Mammary epithelial cell (primary cell): Measurements from ENCODE around the gene RACGAP1.

Experiments
- EZH2 ChIP-seq: IDR thresholded peaks from 2 replicates; pipeline ENCODE4 v1.6.1; 2012; ENCODE audit warnings: low read length, inconsistent platforms, borderline replicate concordance
- TF ChIP-seq, protein P1 (sequence below), 2 donors: IDR thresholded peaks in 1 of 2; conservative IDR thresholded peaks in 1 of 2; 2 replicates each; pipeline ENCODE4 v1.5.1; 2011 to 2012; ENCODE audit warnings: inconsistent platforms in 2 of 2, low read length in 2 of 2, mild to moderate bottlenecking in 2 of 2, control low read depth in 1 of 2, low read depth in 1 of 2; ENCODE audit not compliant: insufficient read depth in 1 of 2; ENCODE audit errors: extremely low read depth in 1 of 2

DNA sequence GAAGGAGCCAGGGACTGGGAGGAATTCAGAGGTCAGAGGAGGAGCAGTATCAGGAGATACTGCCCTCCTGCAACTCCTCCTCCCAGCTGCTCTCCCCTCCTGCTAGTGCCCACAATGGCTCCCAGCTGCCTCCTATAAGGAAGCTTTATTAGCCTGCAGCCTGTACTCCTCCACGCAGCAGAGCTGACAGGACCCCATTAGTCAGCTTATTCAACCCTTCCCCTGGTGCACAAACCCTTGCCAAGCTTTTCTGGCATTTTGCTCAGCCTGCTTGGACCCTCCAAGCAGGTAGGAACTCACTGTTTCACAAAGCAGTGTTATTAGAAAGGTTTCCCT is 81.7 kb downstream of the RACGAP1 start:
- TF ChIP-seq, protein P1, sequence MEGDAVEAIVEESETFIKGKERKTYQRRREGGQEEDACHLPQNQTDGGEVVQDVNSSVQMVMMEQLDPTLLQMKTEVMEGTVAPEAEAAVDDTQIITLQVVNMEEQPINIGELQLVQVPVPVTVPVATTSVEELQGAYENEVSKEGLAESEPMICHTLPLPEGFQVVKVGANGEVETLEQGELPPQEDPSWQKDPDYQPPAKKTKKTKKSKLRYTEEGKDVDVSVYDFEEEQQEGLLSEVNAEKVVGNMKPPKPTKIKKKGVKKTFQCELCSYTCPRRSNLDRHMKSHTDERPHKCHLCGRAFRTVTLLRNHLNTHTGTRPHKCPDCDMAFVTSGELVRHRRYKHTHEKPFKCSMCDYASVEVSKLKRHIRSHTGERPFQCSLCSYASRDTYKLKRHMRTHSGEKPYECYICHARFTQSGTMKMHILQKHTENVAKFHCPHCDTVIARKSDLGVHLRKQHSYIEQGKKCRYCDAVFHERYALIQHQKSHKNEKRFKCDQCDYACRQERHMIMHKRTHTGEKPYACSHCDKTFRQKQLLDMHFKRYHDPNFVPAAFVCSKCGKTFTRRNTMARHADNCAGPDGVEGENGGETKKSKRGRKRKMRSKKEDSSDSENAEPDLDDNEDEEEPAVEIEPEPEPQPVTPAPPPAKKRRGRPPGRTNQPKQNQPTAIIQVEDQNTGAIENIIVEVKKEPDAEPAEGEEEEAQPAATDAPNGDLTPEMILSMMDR (conservative IDR thresholded peaks at IDR 0.05 in 1 of 2, IDR thresholded peaks at IDR 0.05 in 1 of 2; ENCODE audit: extremely low read depth in 1 of 2, insufficient read depth in 1 of 2, low read depth in 1 of 2, low read length in 2 of 2) = no peak
- TF ChIP-seq EZH2 = no peak
